ENCODE results near the gene IHH.
A peak's percentile ranks its signal among the peaks of the same experiment; 100 is the strongest.

The IHH gene

GRCh38 chr2:219059725-219060682, 717 bp downstream of the IHH start:
- peaks cover 63% of the 10 kb centered on the region for H3K27me3 ChIP-seq (ENCODE audit: insufficient read depth, low read depth, severe bottlenecking)
- H3K27ac ChIP-seq, result no peak overlapping the region
- H3K36me3 ChIP-seq, result no peaks in the 10 kb centered on the region
- TF ChIP-seq CTCF (IDR thresholded peaks at IDR 0.05; ENCODE audit: low read depth, low read length), result no peak
- no peak for DNase-seq
- peaks cover 3% of the 10 kb centered on the region for H3K9me3 ChIP-seq (ENCODE audit: severe bottlenecking)
- H3K4me3 ChIP-seq (ENCODE audit: low read depth, low read length), result peak overlapping the region; percentile 33

DNA sequence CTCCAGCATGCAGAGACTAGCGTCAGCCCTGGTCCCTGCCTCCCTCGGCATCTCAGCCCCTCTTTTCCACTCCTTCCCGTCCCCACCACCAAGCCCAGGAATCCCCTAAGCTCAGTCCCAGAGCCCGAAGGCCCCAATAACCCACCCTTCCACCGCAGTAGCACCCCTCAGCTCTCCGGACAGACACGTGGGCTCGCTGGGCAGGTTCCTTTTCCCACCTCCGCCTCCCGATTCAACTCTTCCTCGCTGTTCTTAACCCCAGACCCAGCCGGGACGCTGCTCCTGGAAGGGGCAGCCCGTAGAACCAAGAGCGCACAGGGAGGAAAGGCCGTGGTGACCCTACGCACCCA, 1.4 kb downstream of the IHH start:
- Histone ChIP-seq H3K27ac (no peak overlapping the region), H3K27me3 (ENCODE audit: insufficient read depth, low read depth, severe bottlenecking) (peaks cover 63% of the 10 kb centered on the region), H3K9me3 (ENCODE audit: severe bottlenecking) (peaks cover 3% of the 10 kb centered on the region), H3K36me3 (no peaks in the 10 kb centered on the region), H3K4me3 (ENCODE audit: low read depth, low read length) (peak overlapping the region; percentile 33)
- no peak for TF ChIP-seq CTCF (IDR thresholded peaks at IDR 0.05; ENCODE audit: low read depth, low read length)
- DNase-seq, result no peak

DNA sequence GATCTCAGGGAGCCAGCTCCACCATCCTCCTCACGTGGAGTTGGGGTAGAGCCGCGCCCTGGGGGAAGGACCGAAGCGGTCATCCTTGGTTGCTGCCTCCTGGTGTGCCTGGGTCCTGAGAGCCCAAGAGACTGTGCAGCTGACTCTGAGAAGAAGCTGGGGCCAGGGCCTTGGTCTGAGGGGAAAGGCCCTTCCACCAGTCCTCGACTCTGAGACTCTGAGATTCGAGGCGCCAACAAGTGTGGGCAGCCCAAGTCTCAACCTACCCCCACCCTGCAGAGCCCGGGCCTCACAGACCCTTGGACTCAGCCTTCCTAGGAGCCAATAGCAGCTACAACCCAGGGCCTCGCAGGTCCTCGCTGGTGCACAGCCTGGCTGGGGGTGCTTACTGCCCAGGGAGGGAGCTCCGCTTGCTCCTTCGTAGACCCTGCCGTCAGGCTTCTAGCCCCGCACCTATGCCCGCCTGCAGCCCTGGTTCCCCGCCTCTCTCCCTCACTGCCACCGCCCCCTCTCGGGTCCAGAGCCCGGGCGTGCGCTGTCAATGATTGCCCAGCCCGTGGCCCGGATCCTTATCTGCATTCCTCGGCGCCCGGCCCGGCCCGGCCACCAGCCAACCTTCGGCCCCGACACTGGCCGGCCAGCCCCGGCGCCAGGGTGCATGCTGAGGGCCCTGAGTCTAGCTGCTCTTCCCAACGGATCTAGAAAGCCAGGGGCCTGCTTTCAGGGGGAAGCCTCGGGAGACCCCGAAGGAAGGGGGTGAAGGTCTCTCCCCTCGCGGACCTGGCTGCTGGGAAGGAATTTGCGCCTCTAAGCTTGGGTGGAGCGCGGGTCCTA, 2.0 kb downstream of the IHH start:
- no peak overlapping the region for H3K27ac ChIP-seq
- H3K4me3 ChIP-seq (ENCODE audit: low read depth, low read length), result peak overlapping the region; percentile 33
- H3K27me3 ChIP-seq (ENCODE audit: insufficient read depth, low read depth, severe bottlenecking), result peaks cover 63% of the 10 kb centered on the region
- no peak for DNase-seq
- no peak for TF ChIP-seq CTCF (IDR thresholded peaks at IDR 0.05; ENCODE audit: low read depth, low read length)
- H3K9me3 ChIP-seq (ENCODE audit: severe bottlenecking), result peaks cover 3% of the 10 kb centered on the region
- no peaks in the 10 kb centered on the region for H3K36me3 ChIP-seq

DNA sequence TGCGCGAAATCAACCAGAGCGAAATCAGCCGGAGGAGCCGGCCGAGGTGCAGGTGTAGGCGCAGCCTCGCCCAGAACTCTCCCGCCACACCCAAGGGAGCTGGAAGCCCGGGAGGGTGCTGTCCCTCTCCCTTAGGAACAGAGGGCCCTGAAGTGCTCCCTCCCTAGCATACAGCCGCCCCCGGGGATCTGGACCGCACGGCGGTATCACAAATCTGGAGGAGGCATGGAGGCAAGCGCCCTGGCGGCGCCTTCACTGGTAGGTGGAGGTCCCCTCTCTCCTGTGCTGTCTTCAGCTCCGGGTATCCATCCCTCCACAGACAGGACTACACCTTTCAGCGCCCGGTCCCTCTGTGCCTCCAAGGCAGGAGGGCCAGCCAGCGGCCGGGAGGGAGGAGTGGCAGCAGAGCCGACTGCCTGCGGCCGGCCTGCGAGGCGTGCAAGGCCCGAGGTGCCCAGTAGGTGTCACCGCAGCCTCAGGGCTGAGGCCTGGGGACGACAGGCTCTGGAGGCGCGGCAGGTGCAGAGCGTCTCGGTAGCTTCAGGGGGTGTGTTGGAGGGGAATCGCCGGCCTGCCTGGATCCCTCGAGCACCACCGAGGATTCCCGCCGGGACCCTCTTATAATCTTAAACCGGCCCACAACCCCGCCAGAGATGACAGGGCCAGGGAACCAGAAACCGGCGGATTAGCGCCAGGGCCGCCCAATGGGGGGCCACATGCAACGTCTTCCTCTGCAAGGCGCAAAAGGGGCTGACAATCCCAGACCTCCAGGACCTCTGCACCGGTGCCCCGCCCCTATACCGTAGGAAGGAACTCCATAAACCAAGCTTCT, 2.8 kb downstream of the IHH start:
- no peaks in the 10 kb centered on the region for H3K36me3 ChIP-seq
- H3K4me3 ChIP-seq (ENCODE audit: low read depth, low read length), result peak overlapping the region; percentile 47
- DNase-seq, result peak; percentile 80
- peaks cover 3% of the 10 kb centered on the region for H3K9me3 ChIP-seq (ENCODE audit: severe bottlenecking)
- peak; percentile 91 for TF ChIP-seq CTCF (IDR thresholded peaks at IDR 0.05; ENCODE audit: low read depth, low read length)
- H3K27me3 ChIP-seq (ENCODE audit: insufficient read depth, low read depth, severe bottlenecking), result peaks cover 63% of the 10 kb centered on the region
- no peak overlapping the region for H3K27ac ChIP-seq

DNA sequence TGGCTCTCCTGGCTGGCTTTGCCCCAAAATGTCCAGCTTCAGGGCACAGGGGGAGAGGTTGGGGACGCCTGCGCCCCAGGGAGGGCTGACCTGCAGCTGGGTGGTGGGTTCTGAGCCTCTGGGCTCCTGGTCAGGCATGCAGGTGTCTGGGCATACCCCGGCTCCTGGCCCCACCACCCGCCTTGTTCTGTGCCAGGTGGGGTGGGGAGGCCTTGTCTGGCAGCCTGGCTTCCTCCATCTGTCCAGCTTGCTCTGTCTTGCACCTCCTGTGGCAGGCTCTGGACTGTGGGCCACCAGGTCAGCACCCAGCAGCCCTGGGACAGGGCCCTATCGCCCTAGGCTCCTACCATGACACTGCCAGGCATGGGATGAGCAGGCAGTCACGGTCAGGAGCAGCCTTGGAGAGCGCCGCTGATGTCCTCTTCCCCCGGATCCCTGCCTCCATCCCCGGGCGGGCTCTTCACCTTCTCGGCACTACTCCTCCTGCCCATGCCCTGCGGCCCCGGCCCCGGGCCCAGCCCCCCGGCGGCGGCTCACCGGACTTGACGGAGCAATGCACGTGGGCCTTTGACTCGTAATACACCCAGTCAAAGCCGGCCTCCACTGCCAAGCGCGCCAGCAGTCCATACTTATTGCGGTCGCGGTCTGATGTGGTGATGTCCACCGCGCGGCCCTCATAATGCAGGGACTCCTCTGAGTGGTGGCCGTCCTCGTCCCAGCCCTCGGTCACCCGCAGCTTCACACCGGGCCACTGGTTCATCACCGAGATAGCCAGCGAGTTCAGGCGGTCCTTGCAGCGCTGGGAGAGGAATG, 3.6 kb downstream of the IHH start:
- no peak for TF ChIP-seq CTCF (IDR thresholded peaks at IDR 0.05; ENCODE audit: low read depth, low read length)
- peak; percentile 29 for DNase-seq
- no peak overlapping the region for H3K27ac ChIP-seq
- peaks cover 58% of the 10 kb centered on the region for H3K27me3 ChIP-seq (ENCODE audit: insufficient read depth, low read depth, severe bottlenecking)
- peaks cover 3% of the 10 kb centered on the region for H3K9me3 ChIP-seq (ENCODE audit: severe bottlenecking)
- no peaks in the 10 kb centered on the region for H3K36me3 ChIP-seq
- peak overlapping the region; percentile 47 for H3K4me3 ChIP-seq (ENCODE audit: low read depth, low read length)
